GM12875 (cell line): ENCODE data around the gene MSRB1.
"Not testable (repeated sequence)": the region's sequence is repeated elsewhere in the genome, so short reads cannot be mapped to it uniquely, and the experiment has no call there.

Experiments used
- H3K4me3 ChIP-seq: one replicate; pipeline ENCODE4 v1.5.1; 2011; ENCODE audit warnings: low read depth, low read length, control low read depth
- TF ChIP-seq, protein P1 (sequence below): IDR thresholded peaks from 2 replicates; pipeline ENCODE4 v1.5.1; 2011; ENCODE audit warnings: low read depth, mild to moderate bottlenecking, control low read depth, inconsistent platforms, low read length, moderate library complexity, borderline replicate concordance; ENCODE audit not compliant: insufficient read depth

The MSRB1 gene

DNA sequence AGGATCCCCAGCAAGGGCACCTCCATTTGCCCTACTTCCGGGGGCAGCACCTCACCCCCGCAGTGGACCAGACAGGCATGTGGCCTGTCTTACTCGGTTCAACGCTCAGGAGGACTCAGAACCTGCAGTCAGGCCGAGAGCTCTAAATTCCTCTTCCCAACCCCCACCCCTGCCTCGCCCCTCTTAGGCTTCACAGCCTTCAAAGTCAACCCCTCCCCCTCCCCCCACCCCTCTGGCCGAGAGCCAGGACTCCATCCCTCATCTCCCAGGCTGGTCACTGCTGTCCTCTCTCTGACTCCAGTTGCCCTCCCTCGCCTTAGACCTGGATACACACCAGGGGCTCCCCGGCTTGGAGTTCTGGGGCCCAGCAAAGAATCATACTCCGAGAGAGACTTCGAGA, 16.7 kb downstream of the MSRB1 start:
- TF ChIP-seq, protein P1, sequence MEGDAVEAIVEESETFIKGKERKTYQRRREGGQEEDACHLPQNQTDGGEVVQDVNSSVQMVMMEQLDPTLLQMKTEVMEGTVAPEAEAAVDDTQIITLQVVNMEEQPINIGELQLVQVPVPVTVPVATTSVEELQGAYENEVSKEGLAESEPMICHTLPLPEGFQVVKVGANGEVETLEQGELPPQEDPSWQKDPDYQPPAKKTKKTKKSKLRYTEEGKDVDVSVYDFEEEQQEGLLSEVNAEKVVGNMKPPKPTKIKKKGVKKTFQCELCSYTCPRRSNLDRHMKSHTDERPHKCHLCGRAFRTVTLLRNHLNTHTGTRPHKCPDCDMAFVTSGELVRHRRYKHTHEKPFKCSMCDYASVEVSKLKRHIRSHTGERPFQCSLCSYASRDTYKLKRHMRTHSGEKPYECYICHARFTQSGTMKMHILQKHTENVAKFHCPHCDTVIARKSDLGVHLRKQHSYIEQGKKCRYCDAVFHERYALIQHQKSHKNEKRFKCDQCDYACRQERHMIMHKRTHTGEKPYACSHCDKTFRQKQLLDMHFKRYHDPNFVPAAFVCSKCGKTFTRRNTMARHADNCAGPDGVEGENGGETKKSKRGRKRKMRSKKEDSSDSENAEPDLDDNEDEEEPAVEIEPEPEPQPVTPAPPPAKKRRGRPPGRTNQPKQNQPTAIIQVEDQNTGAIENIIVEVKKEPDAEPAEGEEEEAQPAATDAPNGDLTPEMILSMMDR, result no peak
- H3K4me3 ChIP-seq, result no peak overlapping the region

DNA sequence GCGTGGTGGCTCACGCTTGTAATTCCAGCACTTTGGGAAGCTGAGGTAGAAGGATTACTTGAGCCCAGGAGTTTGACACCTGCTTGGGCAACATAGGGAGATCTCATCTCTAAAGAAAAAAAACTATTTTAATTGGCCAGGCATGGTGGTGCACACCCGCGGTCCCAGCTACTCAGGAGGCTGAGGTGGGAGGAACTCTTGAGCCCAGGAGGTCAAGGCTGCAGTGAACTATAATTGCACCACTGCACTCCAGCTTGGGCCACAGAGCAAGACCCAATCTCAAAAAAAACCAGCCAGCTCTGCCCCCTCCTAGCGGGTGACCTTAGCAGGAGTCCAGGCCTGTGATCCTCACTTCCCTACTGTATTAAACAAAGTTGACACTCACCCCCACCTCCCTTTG, 18.9 kb downstream of the MSRB1 start:
- TF ChIP-seq, protein P1, result no peak
- H3K4me3 ChIP-seq, result no peak overlapping the region

DNA sequence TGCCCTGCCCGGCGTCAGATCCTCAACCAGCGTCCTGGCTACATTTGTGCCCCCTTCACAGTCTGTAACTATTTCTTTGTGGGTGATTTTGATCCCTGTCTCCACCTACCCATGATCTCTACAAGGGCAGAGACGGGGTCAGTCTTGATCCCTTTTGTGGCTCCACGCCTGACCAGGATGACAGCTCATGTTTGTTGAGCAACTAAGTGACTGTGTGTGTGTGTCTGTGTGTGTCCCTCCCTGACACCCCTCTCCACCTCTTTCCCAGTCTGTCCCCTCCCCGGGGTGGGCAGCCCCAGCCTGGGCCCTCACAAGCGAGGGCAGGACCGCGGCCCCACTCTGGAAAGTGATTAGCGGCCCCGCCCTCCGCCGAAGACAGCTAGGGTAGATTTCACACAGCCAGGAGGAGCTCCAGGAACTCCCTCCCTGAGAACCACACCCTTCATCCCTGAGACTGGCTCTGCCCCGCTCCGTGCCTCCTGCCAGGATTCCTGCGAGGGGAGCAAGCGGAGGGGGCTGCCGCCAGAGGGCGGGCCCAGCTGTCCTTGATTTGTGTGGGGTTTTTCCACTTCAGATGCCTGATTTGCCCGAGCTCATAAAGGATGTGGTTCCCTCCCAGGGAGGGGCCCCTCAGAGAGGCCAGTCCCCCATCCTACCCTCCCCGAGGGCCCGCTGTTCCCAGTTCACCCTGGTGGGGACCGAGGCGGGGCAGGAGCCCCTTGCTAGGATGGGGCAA, 19.5 kb downstream of the MSRB1 start:
- TF ChIP-seq, protein P1, result no peak
- no peak overlapping the region for H3K4me3 ChIP-seq

DNA sequence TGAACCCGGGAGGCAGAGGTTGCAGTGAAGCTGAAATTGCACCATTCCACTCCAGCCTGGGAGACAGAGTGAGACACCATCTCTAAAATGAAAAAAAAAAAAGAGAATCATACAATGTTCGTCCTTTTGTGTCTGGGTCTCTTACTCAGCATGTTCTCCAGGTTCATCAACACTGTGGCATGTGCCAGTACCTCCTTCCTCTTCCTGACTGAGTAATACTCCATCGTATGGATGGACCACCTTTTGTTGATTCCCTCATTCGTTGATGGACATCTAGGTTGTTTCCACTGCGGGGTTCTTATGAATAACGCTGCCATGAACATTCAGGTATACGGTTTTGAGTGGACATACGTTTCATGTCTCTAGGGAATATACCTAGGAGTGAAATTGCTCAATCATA, 20.6 kb downstream of the MSRB1 start:
- TF ChIP-seq, protein P1, result no peak
- no peak overlapping the region for H3K4me3 ChIP-seq

DNA sequence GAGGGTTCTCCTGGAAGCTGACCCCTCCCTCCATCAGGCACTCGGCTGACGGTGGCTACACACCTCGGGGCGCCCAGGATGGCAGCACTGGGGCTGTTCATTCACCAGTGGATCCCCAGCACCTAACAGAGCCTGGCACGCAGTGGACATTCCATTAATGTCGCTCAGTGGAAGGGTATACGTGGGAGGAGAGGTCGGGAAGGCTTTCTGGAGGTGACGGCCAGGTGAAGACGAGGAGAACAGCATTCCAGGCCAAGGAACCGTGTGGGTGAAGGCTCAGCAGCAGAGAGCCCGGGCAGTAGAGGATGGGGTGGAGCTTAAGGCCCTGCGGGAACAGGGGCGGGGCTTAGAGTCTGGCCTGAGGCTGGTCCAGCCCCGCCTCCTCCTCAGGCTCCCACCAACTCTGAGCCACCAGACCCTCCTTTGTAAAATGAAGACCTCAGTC, 22.2 kb downstream of the MSRB1 start:
- no peak overlapping the region for H3K4me3 ChIP-seq
- TF ChIP-seq, protein P1, result no peak

DNA sequence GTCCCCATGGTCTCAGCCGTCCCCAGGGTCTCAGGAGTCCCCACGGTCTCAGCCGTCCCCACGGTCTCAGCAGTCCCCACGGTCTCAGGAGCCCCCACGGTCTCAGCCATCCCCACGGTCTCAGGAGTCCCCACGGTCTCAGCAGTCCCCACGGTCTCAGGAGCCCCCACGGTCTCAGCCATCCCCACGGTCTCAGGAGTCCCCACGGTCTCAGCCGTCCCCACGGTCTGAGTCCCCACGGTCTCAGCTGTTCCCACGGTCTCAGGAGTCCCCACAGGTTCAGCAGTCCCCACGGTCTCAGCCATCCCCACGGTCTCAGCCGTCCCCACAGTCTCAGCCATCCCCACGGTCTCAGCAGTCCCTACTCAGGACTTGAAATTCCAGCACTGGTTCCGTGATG, 22.9 kb downstream of the MSRB1 start:
- H3K4me3 ChIP-seq, result not testable (repeated sequence)

DNA sequence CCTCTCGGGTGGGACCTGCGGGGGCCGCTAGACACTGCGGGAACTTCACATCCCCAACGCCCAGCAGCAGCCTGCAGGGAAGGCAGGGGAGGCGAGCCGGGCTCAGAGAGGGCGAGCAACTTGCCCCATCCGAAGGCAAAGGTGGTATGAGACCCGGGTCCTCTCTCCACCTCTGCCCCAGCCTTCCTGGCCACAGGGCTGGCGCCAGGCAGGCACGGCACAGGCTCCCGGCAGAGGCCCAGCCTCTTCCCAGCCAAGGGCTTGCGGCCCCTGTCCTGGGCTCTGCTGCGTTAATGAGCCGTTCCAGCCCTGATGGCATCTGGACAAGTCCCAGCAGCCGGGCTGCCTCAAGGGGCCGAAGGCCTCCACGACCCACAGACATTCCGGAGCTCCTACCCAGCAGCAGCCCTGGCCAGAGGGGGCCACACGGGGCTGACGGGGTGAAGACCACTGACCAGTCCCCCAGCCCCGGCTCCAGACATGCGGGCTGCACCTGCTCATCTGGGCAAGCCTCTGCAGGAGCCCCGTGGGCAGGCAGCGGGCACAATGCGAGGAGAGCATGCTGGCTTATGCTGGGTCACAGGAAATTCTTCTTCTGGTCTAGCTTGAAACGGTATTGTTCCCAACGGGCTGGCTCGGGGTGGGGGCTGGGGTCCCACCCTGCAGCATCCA, 23.5 kb downstream of the MSRB1 start:
- TF ChIP-seq, protein P1, result no peak
- no peak overlapping the region for H3K4me3 ChIP-seq
